Measurements from ENCODE around the gene PEX10. TPM values are rescaled to one million over a fixed set of nuclear protein-coding genes. Genes with fewer than 3 reads are reported as not detected.

The PEX10 gene
- total RNA-seq, 1 donor = 28.9 TPM

GRCh38 chr1:2448098-2448445 lies 35.7 kb upstream of the PEX10 start:
- H3K4me3 ChIP-seq (ENCODE audit: low read depth, low read length) = no peak overlapping the region
- no peak for DNase-seq (ENCODE audit: low read depth)
- TF ChIP-seq CTCF (IDR thresholded peaks at IDR 0.05; ENCODE audit: insufficient read depth, low read depth, low read length) = no peak

GRCh38 chr1:2447276-2448097 lies 35.1 kb upstream of the PEX10 start:
- no peak overlapping the region for H3K4me3 ChIP-seq (ENCODE audit: low read depth, low read length)
- no peak for DNase-seq (ENCODE audit: low read depth)
- no peak for TF ChIP-seq CTCF (IDR thresholded peaks at IDR 0.05; ENCODE audit: insufficient read depth, low read depth, low read length)

- no peak overlapping the region for H3K4me3 ChIP-seq (ENCODE audit: low read depth, low read length)
- TF ChIP-seq CTCF (IDR thresholded peaks at IDR 0.05; ENCODE audit: insufficient read depth, low read depth, low read length) = no peak
- DNase-seq (ENCODE audit: low read depth) = no peak
Measured at GRCh38 chr1:2446861-2447260, 34.5 kb upstream of the PEX10 start.

GRCh38 chr1:2446394-2446793 lies 34.0 kb upstream of the PEX10 start:
- no peak for DNase-seq (ENCODE audit: low read depth)
- TF ChIP-seq CTCF (IDR thresholded peaks at IDR 0.05; ENCODE audit: insufficient read depth, low read depth, low read length) = no peak
- no peak overlapping the region for H3K4me3 ChIP-seq (ENCODE audit: low read depth, low read length)

- no peak for DNase-seq (ENCODE audit: low read depth)
- H3K4me3 ChIP-seq (ENCODE audit: low read depth, low read length) = no peak overlapping the region
- TF ChIP-seq CTCF (IDR thresholded peaks at IDR 0.05; ENCODE audit: insufficient read depth, low read depth, low read length) = no peak
Measured at GRCh38 chr1:2445823-2446215, 33.5 kb upstream of the PEX10 start.

GRCh38 chr1:2445162-2445822 lies 32.9 kb upstream of the PEX10 start:
- DNase-seq (ENCODE audit: low read depth) = no peak
- no peak overlapping the region for H3K4me3 ChIP-seq (ENCODE audit: low read depth, low read length)
- TF ChIP-seq CTCF (IDR thresholded peaks at IDR 0.05; ENCODE audit: insufficient read depth, low read depth, low read length) = no peak
